GM19025 (cell line): ENCODE results near the gene C6orf132.

ENCODE experiments used
- ATAC-seq: cut with Tn5 transposase; IDR thresholded peaks from one replicate; pipeline ENCODE4 v1.9.1; 2021; ENCODE audit warnings: mild to moderate bottlenecking, low read depth, moderate library complexity; ENCODE audit not compliant: unreplicated experiment

The C6orf132 gene

GRCh38 chr6:42084889-42085288, 57.5 kb downstream of the C6orf132 start:
- ATAC-seq = no peak

DNA sequence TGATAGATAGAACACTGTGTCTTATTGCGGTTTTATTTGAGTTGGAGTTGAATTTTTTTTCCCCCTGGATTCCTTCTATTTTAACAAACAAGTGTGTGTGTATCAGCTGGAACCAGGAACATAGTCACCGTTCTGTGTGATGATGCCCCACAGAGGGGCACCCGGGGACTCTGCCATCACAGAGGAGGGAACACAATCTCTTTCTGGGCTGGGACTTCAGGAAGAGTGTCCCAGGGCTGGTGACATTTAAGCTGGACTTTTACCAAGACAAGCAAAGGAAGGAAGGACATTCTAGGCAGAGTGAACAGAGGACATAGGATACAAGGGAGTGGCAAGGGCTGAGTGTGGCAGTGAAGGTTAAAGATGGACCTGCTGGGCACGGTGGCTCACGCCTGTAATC, 58.9 kb downstream of the C6orf132 start:
- no peak for ATAC-seq

- ATAC-seq = no peak
Observed at GRCh38 chr6:42079941-42080464, 62.4 kb downstream of the C6orf132 start.

DNA sequence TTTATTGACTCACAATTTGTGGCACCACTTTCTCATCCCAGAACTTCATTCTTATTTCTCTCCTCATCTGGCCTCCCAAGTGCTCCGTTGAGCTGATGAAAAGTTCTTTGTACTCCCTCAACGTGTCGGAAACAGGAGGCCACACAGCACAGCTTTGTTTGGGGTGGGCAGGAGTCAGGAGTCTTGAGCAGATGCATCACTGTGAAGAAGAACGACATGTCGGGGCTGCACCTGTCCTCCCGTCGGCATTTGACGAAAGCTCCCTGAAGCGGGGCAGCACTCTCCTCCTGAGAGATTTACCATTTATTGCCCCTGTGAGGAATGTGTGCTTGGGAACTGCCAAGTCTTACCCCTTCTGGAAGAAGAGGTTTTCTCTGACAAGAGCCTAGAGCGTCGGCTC, 64.0 kb downstream of the C6orf132 start:
- no peak for ATAC-seq

- ATAC-seq = no peak
Observed at GRCh38 chr6:42075159-42075838, 67.1 kb downstream of the C6orf132 start.

DNA sequence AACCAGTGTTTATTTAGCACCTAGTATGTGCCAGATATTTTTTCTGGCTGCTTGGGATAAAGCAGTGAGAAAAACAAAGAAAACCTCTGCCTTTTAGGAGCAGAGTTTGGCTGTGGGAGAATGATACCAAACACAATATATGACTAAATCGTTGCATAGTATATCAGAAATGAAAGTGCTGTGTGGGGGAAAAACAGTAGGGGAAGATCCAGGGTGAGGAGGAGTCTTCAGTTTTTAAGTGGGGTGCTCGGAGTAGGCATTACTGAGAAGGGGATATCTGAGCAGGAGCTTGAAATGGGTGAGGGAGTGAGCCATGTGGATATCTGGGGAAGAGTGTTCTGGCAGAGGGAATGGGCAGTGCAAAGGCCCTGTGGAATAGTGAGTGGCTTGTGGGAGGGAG, 69.1 kb downstream of the C6orf132 start:
- ATAC-seq = no peak

GRCh38 chr6:42071881-42072583, 70.4 kb downstream of the C6orf132 start:
- ATAC-seq = no peak

DNA sequence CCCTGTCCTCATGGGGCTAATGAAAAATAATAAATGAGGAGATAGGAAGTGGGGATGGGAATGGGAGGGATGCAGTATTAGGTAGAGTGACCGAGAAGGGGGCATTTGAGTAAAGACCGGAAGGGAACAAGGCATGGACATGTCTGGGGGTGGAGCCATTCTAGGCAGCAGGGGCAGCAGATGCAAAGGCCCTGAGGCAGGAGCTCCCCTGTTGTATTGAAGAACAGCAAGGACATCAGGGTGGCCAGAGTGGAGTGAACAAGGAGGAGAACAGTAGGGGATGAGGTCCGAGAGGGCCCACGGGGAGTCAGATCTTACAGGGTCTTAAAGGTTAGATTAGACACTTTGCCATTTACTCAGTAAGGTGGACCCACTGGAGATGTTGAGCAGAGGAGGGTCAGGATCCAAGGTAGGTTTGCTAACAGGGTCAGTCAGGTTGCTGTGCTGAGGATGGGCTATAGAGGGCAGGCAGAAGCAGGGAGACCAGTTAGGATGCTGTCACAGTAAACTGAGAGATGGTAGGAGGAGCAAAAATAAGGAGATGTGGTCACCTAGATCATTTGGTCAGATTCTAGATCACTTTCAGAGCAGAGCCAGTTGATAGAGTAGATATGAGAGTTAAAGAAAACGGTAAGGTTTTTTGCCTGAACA, 73.4 kb downstream of the C6orf132 start:
- ATAC-seq = no peak

DNA sequence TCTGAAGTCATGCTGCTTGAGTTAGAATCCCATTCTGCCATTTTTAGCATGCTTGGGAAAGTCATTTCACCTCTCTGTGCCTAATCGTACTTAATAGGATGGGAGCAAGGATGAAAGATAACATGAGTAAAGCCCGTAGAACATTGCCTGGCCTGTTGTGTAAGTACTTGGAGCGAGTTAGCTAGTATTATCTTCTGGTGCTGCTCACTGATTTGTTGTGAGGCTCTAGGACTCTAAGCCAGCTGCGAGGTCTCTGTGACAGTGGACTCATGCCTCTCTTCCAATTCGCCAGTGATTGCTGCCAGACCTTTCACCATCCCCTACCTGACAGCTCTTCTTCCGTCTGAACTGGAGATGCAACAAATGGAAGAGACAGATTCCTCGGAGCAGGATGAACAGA, 74.2 kb downstream of the C6orf132 start:
- no peak for ATAC-seq

DNA sequence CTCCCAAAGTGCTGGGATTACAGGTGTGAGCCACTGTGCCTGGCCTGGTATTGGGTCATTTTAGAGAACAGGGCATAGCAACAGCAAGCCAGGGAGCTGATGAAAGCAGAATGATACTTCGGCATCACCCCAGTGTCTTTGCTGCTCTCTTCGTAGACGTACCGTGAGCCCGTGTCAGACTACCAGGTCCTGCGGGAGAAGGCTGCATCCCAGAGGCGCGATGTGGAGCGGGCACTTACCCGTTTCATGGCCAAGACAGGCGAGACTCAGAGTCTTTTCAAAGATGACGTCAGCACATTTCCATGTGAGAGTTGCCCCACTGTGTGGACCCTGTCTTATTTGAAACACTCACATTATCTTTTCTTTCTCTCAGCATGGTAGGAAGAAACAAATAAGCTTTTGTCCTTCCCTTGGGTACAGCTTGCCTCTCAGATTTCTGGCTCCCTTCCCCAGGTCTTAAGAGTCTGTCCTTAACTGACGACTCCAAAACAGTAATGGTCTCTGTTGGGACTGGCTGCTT, 76.2 kb downstream of the C6orf132 start:
- no peak for ATAC-seq

GRCh38 chr6:42059743-42060142, 82.7 kb downstream of the C6orf132 start:
- no peak for ATAC-seq

DNA sequence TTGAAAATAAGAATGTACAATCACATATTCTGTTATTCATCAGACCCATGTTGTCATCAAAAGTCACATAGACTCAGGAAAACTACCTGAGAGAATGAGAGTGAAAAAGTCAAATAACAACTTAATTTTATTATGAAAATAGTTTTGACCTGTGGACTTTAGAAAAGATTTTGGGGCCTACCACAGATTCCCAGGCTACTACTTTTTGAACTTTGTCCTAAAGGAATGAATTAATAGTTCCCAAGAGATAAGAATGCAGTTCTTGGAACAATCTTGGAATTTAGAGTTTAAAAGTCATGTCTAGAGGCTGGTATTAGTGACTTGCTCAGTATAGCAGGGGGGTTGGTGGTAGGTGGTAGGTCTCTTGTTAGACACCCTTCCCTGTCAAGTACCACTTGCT, 88.8 kb downstream of the C6orf132 start:
- ATAC-seq = no peak

DNA sequence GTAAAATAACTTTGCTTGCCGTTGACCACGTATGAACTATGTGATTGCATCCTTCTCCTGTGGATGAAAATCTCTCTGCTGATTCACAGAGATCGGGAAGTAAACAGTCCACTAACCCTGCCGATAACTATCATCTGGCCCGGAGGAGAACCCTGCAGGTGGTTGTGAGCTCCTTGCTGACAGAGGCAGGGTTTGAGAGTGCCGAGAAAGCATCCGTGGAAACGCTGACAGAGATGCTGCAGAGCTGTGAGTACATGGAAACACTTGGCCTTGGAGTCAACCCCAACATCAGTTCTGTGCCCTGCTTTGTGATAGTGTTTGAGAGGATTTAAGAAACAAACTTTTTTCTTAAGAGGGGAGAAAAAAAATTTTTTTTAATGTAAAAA, 91.2 kb downstream of the C6orf132 start:
- ATAC-seq = no peak
